Coronary artery (tissue), 2 donors: ENCODE data around the gene MAP3K10.

Source experiments
- DNase-seq: peaks from one replicate; pipeline ENCODE4 v3.0.0-alpha.2; 2017; ENCODE audit warnings: low spot score
- H3K27ac ChIP-seq, 2 donors: fragments of 200-600 bp; sonication (generic); one replicate each; pipeline ENCODE4 v1.5.1; 2016 to 2019
- H3K4me3 ChIP-seq: fragments of 200-600 bp; sonication (generic); 2 replicates; pipeline ENCODE4 v1.5.1; 2016; ENCODE audit warnings: mild to moderate bottlenecking, moderate library complexity
- TF ChIP-seq, protein P1 (sequence below): fragments of 200-600 bp; sonication (generic); IDR thresholded peaks from one replicate; pipeline ENCODE4 v1.5.1; 2019; ENCODE audit warnings: antibody characterized with exemption

Gene MAP3K10

DNA sequence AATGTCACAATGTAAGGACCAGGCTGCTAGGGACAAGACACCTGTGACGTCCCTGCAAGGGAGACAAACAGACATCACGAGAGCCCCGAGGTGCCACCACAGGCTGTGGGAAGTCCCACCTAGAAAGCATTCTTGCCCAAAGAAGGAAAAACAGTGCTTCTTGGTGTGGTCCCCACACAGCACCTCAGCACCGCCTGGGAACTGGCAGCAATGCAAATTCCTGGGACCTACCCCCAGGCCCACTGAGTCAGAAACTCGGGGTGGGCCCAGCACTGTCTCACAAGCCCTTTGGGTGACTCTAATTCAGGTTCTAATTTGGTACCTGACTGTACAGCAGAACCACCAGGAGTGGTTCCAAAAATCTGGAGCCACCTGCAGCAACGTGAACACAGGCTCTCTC is 49.1 kb downstream of the MAP3K10 start:
- TF ChIP-seq, protein P1, sequence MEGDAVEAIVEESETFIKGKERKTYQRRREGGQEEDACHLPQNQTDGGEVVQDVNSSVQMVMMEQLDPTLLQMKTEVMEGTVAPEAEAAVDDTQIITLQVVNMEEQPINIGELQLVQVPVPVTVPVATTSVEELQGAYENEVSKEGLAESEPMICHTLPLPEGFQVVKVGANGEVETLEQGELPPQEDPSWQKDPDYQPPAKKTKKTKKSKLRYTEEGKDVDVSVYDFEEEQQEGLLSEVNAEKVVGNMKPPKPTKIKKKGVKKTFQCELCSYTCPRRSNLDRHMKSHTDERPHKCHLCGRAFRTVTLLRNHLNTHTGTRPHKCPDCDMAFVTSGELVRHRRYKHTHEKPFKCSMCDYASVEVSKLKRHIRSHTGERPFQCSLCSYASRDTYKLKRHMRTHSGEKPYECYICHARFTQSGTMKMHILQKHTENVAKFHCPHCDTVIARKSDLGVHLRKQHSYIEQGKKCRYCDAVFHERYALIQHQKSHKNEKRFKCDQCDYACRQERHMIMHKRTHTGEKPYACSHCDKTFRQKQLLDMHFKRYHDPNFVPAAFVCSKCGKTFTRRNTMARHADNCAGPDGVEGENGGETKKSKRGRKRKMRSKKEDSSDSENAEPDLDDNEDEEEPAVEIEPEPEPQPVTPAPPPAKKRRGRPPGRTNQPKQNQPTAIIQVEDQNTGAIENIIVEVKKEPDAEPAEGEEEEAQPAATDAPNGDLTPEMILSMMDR: no peak
- DNase-seq: no peak
- Histone ChIP-seq H3K4me3 (no peak overlapping the region), H3K27ac (no peak overlapping the region)

GRCh38 chr19:40241125-40241808 is 50.0 kb downstream of the MAP3K10 start:
- H3K27ac ChIP-seq: peak overlapping the region in 1 of 2 donors; percentile 60
- H3K4me3 ChIP-seq: no peak overlapping the region

GRCh38 chr19:40241809-40242384 is 50.7 kb downstream of the MAP3K10 start:
- DNase-seq: no peak
- TF ChIP-seq, protein P1: no peak
- H3K27ac ChIP-seq: peak overlapping the region in 1 of 2 donors; percentile 60
- no peak overlapping the region for H3K4me3 ChIP-seq

More at GRCh38 chr19:40241125-40241808, 50.0 kb downstream of the MAP3K10 start:
- TF ChIP-seq, protein P1: no peak
- DNase-seq: no peak

DNA sequence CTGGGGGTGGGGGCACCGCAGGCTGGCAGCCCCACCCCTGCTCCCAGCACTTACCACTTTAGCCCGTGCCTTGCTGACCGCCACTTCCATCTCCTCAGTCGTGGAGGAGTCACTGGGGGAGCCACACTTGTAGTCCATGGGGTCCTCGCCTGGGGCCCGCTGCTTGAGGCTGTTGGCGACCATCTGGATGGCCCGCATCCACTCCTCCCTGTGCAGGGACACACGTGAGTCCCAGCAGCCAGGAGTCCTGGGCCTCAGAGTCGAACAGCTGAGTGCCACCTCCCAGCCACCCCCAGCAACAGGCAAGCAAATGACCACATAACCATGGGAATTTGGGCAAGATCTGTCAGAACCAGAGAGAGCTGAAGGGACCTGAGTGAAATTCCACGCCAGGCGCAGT is 51.3 kb downstream of the MAP3K10 start:
- Histone ChIP-seq H3K4me3 (no peak overlapping the region), H3K27ac (peak overlapping the region in 1 of 2 donors; percentile 60)
- TF ChIP-seq, protein P1: no peak
- no peak for DNase-seq

GRCh38 chr19:40243181-40243580 is 52.0 kb downstream of the MAP3K10 start:
- no peak overlapping the region for H3K27ac ChIP-seq
- TF ChIP-seq, protein P1: no peak
- DNase-seq: no peak
- H3K4me3 ChIP-seq: no peak overlapping the region

DNA sequence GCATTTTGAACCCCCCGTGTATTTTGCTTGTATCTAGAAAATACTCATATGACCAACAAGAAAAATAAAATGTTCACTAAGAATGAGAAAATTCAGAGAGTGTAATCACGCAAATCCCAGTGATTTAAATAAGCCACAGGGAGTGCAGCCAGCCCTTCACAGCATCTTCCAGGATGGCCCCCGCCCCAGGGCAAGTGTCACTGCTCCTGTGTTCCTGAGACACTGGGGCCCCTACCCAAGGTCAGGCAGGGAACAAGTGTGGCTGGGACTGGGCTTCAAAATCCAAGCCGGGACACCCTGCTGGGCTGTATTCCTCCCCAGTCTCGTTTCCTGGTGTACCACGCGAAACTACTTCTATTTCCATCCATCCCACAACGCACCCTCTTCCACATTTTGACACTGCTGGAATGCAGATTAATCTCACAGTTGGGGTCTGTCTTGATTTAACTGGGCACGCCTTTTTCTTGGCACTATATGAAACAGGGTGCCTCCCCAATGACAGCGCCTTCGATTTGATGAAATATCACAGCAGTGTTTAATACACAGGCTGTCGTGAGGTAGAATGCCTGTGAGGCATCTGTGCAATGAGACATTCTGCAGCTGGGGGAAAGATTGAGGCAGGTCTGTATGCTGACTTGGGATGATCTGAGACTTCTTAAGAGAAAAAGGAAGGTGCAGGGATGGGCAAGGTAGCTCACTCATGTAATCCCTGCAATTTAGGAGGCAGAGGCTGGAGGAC is 53.5 kb downstream of the MAP3K10 start:
- no peak overlapping the region for H3K27ac ChIP-seq
- TF ChIP-seq, protein P1: no peak
- DNase-seq: no peak
- no peak overlapping the region for H3K4me3 ChIP-seq
